Activated gamma-delta T cell (primary cell): ENCODE results near the gene KIFC3.
"Not testable (repeated sequence)": the region's sequence is repeated elsewhere in the genome, so short reads cannot be mapped to it uniquely, and the experiment has no call there.

Experiments used
- DNase-seq: peaks from one replicate; lab custom pipeline; 2025; lab: John Stamatoyannopoulos, UW
- total RNA-seq, 2 donors: gene quantifications; one replicate each; lab custom pipeline; 2026; lab: John Stamatoyannopoulos, UW

The KIFC3 gene, protein sequence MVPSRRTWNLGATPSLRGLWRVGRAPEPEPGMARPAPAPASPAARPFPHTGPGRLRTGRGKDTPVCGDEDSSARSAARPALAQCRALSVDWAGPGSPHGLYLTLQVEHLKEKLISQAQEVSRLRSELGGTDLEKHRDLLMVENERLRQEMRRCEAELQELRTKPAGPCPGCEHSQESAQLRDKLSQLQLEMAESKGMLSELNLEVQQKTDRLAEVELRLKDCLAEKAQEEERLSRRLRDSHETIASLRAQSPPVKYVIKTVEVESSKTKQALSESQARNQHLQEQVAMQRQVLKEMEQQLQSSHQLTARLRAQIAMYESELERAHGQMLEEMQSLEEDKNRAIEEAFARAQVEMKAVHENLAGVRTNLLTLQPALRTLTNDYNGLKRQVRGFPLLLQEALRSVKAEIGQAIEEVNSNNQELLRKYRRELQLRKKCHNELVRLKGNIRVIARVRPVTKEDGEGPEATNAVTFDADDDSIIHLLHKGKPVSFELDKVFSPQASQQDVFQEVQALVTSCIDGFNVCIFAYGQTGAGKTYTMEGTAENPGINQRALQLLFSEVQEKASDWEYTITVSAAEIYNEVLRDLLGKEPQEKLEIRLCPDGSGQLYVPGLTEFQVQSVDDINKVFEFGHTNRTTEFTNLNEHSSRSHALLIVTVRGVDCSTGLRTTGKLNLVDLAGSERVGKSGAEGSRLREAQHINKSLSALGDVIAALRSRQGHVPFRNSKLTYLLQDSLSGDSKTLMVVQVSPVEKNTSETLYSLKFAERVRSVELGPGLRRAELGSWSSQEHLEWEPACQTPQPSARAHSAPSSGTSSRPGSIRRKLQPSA
- total RNA-seq: 10.8 to 32.7 reads per million in 2 donors

DNA sequence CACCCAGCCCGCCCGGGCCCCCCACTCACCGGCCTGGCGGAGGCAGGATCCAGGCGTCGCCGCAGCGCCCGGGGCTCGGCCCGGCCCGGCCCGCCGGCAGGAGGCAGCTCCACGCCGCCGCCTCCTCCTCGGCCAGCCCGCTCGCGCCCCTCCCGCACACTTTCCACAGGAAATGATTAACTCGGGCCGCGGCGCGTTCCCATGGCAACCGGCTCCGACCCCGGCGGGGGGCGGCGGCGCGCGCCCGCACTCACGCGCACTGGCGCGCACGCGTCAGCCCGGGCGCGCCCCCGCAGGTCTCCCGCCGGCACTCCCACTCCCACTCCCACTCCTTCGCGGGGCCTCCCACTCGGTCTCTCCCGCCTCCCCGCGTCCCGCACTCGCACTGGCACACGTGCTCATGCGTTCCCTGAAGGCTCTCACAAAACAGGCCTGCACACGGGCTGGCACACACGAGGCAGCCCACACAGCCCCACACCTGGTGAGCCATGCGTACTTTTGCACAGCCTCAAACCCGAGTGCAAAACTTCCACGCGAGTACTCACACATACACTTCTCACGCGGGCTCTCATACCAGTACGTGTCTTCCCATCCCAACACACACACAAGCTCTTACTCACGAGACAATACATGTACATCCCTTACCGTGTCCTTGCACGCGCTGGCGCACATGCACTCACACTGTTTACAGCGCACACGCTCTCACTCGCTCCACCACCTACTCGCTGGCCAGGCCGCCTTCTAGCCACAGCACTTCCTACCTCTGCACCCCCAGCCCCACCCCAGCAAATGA lies at the start of gene KIFC3:
KIFC3 (minus strand) TSS at position 151 of the 793 bp plus-strand sequence. CDS start 4,248 bp downstream, outside the sequence.
- peak; percentile 73 for DNase-seq

DNA sequence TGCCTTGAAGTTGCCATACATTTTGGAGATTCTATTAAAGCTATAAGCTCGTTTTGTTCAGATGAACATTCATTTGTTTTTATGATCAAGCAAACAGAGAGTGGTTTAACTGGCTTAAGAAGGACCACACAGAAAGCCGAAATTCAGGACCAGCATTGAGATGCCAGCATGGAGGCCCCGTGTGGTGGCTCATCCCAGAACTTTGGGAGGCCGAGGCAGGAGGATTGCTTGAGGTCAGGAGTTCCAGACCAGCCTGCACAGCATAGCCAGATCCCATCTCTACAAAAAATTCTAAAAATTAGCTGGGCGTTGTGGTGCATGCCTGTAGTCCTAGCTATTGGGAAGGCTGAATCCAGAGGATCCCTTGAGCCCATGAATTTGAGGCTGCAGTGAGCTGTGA lies 45.9 kb upstream of the KIFC3 start:
- DNase-seq: no peak

DNA sequence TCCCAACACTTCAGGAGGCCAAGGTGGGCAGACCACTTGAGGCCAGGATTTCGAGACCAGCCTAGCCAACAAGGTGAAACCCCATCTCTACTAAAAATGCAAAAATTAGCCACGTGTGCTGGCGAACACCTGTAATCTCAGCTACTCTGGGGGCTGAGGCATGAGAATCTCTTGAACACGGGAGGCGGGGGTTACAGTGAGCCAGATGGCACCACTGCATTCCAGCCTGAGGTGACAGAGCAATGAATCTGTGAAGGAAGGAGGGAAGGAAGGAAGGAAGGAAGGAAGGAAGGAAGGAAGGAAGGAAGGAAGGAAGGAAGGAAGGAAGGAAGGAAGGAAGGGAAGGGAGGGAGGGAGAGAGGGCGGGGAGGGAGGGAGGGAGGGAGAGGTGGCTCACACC lies 44.6 kb upstream of the KIFC3 start:
- DNase-seq: not testable (repeated sequence)

DNA sequence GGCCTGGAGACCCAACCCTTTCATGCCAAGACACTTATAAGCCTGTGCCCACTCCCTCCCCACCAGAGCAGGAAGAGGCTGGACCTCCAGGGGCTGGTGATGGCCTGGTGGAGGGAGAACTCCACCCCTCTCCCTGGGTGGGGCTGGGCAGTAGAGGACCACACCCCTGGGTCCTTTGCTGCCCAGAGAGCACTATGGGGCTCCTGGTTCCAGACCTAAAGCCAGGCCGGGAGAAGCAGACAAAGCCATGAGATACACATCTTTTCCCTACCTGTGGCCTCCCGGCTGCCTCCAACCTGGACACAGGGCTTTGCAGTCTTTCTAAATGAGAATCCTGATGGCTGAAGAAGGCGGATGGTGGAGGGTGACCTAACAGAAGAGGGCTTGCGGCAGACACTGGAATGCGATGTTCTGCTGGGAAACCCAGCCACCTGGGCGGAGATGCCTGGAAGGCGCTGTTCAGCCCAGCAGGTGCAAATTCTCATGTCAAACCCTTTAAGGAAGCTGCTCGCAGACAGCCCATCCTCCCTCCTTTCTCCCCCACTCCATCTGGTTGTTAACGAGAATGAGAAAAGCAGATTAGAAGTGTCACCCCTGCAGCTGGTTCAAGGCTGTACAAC lies 43.9 kb upstream of the KIFC3 start:
- DNase-seq: no peak

DNA sequence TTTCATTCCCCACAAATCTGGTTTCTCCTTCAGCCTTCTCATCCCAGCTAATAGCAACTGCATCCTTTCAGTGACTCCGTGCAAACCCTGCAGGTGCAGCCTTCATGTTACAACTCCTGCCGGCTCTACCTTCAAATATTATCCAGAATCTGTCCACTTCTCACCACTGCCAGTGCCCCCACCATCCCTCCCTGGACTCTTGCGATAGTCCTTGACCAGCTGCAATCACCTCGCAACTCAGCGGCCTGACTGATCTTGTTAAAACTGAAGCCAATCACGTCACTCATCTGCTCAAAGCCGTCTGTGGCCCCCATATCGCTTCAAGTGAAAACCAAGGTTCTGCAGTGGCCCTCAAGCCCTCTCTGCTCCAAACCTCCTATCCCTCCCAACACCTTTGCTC lies 42.8 kb upstream of the KIFC3 start:
- no peak for DNase-seq

DNA sequence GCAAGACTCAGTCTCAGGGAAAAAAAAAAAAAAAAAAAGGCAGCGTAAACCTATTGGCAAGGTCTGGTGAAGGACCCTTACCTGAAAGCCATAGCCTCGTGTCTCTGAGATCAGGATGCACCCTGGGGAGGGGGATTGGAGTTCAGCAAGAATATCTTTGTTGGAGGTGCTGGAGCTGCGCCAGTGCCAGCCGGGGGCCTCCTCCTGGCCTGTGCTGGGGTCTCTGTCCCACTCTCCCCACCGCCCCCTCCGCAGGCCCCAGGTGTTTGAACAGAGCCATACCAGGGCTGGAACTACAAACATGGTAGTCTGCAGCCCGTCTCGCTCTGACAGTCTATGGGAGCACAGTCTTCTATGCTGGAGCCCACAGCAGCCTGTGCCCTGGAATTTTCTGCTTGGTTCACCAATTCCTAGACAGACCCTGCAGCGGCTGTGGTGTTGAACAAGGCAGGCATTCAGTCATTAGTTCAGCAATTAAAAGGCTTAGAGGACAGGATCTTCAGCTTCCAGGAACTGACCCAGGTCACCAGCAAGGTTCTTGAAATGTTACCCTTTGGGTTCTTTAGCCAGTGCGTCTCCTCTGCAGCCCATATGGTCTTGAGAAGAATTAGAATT lies 42.2 kb upstream of the KIFC3 start:
- no peak for DNase-seq

DNA sequence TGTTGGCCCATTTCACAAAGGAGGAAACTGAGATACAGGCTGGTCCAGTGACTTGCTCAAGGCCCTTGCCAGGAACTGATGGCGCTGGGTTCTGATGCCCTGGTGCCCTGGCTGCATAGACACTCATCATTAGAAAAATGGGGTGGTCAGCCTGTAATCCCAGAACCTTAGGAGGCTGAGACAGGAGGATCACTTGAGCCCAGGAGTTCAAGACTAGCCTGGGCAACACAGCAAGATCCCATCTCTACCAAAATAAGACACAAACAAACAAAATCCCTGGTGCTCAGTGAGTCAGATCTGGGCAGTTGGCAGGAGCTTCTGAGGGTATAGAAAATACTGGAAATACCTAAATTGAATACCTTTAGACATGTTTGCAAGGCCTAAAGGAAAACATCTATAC lies 41.1 kb upstream of the KIFC3 start:
- DNase-seq: no peak

DNA sequence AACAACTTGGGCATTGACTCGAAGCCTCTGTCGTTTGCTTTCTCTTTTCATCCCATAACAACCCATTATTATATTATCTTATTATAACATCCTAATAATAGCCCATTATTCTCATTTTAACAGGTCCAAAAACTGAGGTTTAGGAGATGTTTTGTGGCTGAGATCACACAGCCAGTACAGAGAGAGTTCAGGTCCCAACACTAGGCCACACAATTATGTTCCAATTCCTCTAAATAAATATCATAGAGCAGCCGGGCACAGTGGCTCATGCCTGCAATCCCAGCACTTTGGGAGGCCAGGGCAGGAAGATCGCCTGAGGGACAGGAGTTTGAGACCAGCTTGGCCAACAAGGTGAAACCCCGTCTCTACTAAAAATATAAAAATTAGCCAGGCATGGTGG lies 40.3 kb upstream of the KIFC3 start:
- DNase-seq: no peak

DNA sequence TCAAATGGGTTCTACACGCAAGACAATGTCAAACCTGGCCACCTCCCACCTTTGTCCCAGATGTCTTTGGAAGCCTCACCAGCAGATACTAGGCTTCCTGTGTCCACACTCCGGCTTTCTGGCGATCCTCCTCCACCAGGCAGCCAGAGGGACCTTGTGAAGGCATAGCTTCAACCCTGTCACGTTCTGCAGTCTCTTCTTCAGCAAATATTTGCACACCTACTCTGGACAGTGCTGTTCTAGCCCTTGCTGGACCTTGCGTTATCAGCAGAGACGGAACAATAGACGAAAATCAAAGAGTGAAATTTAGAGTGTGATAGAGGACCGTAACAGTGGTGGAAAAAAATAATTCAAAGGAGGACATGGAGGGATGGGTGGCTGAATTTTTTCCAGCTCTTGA lies 38.5 kb upstream of the KIFC3 start:
- DNase-seq: no peak

DNA sequence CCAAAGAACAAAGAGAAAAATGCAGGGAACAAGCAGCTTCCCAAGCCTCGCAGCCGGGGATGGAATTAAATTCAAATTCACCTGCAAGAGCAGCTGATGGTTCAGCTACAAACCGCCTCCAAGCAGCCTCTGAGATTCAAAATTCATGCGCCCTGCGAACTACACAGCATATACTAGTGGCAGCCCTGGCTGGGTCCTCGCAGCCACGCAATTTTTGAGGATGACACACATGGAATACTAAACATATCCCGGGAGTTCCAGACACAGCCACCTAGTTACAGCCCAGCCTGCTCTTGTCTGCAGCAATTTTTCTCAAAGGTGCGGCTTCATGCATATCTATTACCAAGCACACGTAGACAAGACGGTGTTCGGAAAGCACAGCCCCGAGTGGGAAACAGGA lies 35.9 kb upstream of the KIFC3 start:
- DNase-seq: no peak

DNA sequence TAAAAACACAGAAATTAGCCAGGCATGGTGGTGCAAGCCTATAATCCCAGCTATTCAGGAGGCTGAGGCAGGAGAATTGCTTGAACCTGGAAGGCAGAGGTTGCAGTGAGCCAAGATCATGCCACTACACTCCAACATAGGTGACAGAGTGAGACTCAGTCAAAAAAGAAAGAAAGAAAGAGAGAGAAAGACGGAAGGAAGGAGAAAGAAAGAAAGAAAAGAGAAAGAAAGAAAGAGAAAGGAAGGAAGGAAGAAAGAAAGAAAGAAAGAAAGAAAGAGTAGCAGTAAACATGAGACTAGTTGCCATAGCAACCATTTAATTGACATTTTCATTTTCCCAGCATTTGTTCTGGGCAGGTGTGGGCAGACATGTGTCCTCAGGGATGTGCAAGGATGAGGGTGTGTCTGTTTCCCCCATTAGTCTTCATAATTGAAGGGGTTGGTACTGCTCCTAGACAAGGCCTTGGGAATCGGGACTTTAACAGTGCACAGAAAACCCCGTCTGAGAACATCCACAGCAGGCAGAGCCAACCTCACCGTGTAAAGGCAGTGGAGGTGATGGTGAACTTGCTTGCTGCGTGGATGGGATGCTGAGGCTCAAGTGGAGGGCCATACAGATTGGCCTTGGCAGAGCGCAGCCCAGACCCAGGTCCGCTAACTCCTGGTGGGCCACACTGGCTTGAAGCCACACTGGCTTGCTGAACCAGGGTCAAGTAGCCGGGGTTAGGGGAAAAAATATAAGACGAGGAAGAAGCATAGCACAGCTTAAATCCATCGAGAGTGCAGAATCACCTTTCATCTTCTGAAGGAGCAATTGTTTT lies 35.2 kb upstream of the KIFC3 start:
- no peak for DNase-seq

DNA sequence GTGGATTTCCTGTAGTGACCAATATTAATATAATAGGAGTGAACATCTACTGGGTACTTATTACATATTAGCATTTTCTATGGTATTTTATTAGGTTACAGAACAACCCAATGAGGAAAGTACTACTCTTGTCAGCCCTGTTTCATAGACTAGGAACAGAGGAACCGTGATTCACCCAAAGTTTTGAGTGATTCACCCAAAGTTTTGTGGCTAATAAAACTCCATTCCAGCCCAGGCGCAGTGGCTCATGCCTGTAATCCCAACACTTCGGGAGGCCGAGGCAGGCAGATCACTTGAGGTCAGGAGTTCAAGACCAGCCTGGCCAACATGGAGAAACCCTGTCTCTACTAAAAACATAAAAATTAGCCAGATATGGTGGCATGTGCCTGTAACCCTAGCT lies 33.1 kb upstream of the KIFC3 start:
- DNase-seq: not testable (repeated sequence)

DNA sequence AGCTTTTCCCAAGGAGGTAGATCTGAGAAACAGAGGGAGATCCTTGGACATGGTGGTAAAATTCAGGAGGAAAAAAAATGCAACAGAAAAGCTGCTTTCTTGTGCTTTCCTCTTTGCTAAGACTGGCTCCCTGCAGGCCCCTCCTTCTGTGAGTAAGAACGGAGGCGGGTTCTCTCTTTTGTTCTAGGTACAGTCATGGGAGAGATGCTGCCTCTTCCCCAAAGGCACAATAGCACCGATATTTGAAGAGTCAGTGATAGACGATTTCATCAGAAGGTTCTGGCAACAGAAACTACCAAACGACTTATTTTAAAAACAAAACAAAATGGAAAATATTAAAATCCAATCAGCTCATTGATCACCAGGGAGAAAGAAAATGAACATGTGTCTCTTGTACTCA lies 32.6 kb upstream of the KIFC3 start:
- DNase-seq: no peak

DNA sequence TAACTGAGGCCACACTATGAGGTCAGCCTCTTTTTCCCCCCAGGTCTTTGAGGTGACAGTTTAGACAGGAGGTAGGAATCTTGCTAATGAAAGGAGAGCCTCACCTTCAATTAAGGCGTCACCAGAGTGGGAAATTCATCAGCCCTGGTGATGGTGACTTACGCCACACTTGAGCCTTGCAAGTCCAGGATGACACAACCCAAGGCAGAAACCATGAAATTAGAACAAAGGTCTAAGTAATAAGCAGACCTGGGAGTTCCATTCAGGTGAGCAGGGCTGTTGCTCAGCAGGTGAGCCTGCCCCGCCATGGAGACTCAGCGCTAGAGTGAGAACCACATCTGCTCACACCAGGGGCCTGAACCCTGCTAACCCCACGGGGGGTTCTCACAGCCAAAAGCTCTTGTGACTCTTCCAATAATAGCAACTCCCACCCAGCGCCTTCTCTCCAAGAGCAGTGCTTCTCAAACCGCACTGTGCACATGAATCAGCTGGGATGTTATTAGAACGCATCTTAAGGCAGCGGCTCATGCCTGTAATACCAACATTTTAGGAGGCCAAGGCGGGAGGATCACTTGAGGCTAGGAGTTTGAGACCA lies 28.7 kb upstream of the KIFC3 start:
- no peak for DNase-seq

DNA sequence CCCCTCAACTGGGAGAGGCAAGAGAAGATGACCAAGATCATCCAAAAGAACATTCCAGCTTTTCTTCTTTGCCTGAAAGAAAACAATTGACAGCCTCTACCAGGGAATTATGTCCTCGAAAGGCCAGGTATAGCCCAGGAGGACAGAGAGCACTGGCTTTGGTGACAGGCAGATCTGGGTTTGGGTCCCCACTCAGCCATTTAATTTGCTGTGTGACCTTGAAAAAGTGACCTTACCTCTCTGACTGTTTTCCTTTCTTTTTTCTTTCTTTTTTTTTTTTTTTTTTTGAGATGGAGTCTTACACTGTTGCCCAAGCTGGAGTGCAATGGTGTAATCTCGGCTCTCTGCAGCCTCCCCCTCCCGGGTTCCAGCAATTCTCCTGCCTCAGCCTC lies 27.7 kb upstream of the KIFC3 start:
- DNase-seq: no peak

DNA sequence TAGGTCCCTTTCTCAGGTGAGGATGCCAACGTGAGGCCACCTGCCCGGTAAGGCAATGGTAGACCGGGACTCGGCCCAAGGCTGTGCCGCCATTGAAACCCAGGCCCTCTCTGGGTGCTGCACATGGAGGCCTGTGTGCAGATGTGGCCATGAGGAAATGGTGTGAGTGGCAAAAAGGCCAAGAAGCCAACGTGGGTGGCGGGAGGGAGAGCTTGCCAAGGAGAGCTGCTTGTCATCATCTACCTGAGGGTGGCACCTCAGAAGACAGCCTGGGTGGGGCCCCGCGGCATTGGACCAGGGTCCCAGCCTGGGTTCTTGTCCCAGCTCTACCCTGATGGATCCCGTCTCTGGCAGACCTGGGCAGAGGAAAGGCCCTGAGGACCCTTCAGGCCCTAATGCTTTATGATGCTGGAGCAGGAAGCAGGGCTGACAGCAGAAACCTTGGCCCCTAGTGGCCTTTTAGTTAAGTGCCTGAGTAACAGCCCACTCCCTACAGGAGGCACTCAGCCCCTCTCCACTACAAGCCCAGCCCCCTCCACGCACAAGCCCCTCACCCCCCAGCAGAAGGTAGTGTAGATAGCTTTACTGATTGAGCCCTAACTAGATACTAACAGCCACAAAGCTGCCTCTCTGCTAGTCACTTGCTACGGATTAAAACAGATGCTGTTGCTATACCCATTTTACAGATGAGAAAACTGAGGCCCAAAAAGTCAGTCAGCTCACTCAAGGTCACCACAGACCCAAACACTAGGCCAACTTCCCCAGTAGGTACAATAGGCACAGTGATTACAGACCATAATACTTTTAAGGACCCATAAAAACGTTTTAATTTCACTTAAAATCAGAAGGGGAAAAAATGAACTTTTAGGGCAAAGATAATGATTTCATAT lies 26.2 kb upstream of the KIFC3 start:
- no peak for DNase-seq

DNA sequence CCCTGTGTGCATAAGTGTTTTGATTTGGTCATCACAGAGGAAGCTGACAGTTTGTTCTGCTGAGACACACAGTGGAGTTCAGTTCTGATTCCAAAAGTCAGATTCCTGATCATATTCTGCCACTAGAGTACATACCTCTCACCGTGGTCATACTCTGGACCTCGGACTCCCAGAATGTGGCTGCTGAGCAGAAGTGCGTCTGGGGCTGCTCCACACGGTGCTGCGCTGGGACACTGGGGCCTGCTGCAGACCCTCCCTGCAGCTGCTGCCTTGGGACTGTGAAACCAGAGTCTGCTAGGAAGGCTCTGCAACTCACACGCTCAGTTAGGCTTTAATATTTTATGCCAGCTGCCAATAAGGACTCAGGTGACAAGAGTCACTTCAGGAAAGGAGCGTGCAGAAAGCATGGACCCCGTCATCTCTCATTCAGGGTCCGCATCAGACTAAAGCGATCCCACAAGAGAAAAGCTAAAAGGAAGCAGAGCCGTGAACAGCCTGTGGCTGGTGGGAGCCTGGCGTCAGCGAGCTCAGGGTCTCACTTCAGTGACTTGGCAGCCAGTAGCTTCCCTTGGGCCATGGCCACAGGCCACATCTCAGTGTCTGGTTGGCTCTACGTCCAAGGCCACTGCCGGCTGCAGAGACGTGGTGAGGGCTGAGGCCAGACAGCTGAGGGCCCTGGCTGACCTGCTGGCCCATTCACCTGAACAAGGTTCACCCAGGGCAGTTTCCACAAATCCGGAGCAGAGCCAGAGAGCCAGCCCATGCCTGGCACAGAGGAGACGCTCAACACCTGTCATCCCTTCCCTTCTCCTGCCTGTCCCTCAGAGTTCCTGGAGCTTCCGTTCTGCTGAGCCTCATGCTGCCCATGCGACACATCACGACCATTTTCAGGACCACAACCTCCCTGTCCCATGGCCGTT lies 24.7 kb upstream of the KIFC3 start:
- DNase-seq: no peak

DNA sequence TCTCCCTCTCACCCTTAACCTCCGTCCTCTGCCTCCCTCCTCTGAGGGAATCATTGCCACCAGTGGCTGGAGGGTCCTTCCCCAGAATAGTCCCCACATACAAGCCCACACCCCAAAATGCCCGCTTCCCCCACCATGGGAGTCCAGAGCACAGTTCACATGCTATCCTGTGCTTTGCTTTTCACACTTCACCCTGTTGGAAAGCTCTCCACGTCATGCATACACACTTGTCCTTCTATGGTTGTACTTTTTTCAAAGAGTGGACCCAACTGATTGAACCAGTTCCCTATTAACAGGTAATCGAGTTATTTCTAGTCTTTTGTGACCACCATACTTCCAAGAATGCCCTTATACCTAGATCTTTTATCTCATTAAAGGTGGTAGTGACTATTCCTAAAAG lies 23.8 kb upstream of the KIFC3 start:
- no peak for DNase-seq
